Stimulated activated CD8-positive, alpha-beta memory T cell treated with anti-CD3 and anti-CD28 coated beads, Interleukin-15, amount 100 ng/mL, for 1 hour (primary cell): ENCODE results near the gene IRS2.

Experiments used
- DNase-seq: peaks from one replicate; pipeline ENCODE4 v3.0.0-alpha.2; 2020; ENCODE audit warnings: low read depth

Gene IRS2

GRCh38 chr13:109756778-109757177 lies 29.6 kb downstream of the IRS2 start:
- DNase-seq = no peak

DNA sequence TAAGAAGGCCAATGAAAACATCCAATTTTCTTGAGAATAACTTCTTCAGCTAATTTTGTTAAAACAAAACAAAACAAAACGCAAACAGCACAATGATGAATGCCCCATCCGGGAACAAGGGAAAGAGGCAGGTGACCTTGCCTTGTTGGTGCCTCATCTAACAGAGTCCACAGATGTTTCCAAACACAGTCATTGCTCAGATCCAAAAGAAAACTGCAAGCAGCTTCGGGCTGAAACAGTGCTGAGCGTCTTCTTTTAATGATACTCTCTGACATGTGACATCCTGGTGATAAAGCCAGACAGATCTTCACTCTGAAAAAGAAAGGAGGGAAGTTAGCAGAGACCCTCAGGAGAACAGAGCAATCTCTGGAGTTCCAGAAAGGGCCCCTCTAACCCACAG lies 30.4 kb downstream of the IRS2 start:
- no peak for DNase-seq

DNA sequence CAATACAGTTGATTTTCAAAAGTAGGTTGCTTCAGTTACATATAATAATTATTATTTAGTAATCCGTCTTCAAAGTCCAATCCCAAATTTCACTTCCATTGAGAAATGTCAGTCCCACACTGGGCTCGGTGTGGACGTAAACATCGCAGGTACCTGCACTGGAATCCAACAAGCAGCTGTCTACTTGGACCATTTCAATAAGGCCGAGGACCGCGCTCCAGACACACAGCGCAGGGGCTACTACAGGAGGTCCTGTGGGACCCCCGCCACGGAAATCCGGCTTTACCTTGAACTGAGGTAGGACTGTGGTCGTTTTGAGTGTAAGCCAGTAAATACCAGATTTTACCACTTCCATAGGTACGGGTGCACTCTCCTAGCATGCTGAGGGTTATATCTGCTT lies 30.8 kb downstream of the IRS2 start:
- no peak for DNase-seq

DNA sequence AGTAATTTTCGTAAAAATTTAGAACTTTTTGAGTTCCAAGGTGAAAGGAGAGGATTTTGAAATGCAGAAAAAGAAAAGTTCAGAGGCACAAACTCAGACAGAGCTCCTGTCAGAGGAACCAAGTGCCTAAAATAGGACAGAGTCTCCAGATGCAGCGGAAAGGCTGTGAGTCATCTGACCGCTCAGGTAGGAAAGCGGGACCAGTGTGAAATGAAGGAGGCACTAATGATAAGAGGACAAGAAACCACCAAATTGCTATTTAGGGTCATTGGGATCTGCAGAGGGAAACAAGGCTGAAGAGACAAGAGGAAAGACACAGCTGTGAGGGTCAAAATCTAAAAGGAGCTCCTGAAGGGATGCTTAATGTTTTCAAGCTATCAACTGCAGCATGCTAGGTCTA lies 34.9 kb downstream of the IRS2 start:
- DNase-seq = no peak

DNA sequence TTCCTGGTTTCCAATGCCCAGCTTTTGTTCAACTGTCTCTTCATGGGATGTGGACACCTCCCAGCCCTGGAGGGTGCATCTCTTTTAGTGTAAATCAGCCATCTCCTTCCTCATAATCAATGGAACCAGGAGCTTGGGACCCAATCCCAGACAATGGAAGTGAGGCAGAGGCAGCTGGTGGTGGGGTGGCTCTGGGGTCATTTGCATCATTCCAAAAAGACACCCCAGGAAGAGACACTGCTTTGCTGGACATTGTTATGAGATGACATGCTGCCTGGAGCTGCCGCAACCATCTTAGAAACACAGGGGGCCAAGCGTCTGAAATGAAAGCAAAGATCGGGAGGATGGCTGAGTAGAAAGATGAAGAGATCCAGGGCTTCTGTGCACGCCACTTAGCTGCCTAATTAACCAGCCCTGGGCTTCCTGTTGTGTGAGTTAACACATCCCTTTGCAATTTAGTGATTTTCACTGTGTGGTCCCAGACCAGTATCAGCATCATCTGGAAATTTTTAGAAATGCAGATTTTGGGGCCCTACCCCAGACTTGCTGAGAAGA lies 36.1 kb downstream of the IRS2 start:
- DNase-seq = no peak

GRCh38 chr13:109749365-109749764 lies 37.0 kb downstream of the IRS2 start:
- DNase-seq = no peak

GRCh38 chr13:109748677-109749076 lies 37.7 kb downstream of the IRS2 start:
- DNase-seq = no peak

GRCh38 chr13:109747524-109747923 lies 38.9 kb downstream of the IRS2 start:
- DNase-seq = no peak

GRCh38 chr13:109746364-109746763 lies 40.0 kb downstream of the IRS2 start:
- no peak for DNase-seq

GRCh38 chr13:109745702-109746101 lies 40.7 kb downstream of the IRS2 start:
- no peak for DNase-seq

- DNase-seq = no peak
Measured at GRCh38 chr13:109745060-109745459, 41.3 kb downstream of the IRS2 start.

GRCh38 chr13:109744512-109745051 lies 41.8 kb downstream of the IRS2 start:
- no peak for DNase-seq

- no peak for DNase-seq
Measured at GRCh38 chr13:109743706-109744453, 42.5 kb downstream of the IRS2 start.

DNA sequence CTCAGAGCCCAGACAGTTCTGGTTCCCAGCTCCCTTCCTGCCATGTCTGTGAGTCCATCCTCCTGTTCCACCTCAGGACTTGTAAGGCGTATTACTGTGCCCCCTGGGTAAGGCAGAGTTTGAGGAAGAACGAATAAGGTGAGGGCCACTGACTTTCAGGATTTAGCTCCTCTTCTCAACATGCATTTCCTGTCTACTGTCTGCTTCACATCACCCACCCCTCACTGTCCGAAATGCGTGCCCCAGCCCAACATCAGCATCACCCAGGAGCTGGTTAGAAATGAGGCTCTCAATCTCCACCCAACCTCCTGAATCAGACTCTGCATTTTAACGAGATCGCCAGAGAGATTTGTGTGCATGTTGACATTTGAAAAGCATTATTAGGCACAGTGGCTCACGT lies 44.4 kb downstream of the IRS2 start:
- no peak for DNase-seq

DNA sequence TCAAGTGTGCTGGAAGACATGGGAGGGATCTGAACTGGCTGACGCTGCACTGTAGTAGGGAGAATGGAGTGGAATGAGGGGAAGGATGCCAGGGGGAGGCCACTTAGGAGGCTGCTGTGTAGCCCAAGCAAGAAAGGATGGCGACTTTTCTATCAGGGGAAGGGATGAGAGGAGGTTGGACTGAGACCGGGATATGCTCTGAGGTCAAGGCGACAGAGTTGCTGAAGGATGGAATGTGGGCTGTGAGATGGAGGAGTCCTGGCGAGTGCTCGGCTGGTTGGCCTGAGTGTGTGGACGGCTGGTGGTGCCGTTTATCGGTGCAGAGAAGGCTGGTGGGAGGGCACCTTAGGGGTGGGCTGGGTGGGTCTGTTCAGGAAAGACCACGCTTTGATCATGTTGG lies 45.7 kb downstream of the IRS2 start:
- DNase-seq = no peak

DNA sequence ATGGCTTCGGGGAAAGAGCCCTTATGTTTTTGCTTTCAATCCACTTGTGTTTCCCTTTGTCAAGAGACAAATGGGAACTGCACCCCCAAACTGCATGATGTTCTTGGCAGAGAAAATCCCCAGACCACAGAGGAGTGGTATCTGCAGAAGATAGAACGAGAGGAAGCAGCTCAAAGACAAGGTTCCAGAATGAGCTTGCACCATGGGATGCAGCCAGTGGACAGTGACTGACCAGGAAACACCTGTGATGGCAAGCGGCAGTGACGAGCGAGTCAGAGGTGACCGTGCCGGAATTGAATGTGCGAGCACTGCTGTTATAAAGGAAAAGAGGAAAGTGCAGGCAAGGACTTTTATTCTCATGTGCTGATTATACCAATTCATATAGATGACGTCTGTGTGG lies 46.3 kb downstream of the IRS2 start:
- no peak for DNase-seq

DNA sequence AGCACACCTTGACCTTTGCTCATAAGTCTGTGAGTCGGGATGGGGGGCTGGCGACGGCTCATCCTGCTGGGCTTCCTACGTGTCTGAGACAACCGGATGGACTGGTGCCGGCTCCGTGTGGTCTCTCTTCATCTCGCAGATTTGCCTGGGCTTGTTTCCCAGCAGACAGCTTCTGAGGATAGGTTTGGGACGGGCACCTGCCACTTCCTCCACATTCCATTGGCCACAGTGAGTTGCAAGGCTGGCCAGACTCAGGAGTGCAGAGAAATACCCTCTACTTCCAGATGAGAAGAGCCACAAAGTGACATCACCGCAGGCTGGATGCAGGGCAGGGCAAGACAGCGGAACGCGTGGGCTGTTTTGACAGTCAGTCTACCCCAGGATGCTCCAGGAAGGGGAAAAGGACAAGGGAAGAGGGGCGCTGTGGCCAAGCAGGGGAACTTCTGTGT lies 48.1 kb downstream of the IRS2 start:
- no peak for DNase-seq

DNA sequence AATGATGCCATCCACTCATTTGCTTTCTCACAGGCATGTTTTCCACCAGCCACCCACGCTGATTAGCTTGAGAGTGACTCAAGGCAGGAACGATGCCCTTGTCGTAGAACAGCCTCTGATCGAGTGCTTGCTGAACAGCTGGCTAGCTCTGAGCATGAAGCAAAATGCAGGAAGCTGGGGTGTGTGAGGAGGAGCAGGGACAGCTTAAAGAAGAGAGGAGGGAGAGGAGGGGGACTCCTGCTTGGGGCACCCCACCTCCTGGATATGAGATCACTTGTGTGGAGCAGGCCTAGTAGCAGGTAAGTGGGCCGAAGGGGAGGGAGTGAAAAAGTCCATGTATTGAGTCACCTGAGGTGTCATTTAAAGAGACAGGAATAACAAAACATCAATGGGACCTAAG lies 48.8 kb downstream of the IRS2 start:
- no peak for DNase-seq

- no peak for DNase-seq
Measured at GRCh38 chr13:109737046-109737573, 49.3 kb downstream of the IRS2 start.

GRCh38 chr13:109735436-109735966 lies 50.9 kb downstream of the IRS2 start:
- DNase-seq = no peak

DNA sequence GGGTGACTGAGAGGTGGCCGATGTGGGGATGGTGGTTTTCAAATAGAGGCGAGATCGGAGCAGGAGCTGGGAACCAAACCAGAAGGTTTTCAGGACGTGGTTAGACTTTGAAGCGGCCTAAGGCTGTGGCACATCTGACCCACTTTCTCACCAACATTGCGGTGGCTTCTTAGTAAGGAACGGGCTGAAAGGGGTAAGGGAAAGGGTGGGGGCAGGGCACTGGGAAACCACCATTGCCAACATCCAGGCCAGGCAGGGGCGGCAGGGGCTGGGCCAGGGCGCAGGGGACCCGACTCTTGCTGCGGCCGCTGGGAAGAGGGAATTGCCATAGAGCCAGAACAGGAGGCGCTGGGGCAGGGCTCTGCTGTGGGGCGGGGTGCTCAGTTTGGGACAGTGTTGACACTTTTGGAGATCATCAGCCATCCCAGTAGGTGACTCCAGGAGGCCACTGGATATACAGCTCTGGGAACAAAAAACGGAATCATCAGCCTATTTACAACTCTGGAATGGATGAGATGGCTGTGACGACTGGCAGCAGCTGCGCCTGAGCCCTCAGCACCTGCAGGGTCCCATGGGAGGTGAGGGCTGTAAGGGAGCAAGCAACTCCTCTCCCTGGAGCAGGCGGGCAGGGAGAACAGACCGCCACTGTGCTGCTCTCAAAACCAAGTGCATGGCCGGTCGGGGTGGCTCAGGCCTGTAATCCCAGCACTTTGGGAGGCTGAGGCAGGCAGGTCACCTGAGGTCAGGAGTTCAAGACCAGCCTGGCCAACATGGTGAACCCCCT lies 52.2 kb downstream of the IRS2 start:
- no peak for DNase-seq

- no peak for DNase-seq
Measured at GRCh38 chr13:109733550-109733949, 52.8 kb downstream of the IRS2 start.
